ENCODE results near the gene ACHE.
"Not testable (repeated sequence)": the region's sequence is repeated elsewhere in the genome, so short reads cannot be mapped to it uniquely, and the experiment has no call there.

ACHE gene

DNA sequence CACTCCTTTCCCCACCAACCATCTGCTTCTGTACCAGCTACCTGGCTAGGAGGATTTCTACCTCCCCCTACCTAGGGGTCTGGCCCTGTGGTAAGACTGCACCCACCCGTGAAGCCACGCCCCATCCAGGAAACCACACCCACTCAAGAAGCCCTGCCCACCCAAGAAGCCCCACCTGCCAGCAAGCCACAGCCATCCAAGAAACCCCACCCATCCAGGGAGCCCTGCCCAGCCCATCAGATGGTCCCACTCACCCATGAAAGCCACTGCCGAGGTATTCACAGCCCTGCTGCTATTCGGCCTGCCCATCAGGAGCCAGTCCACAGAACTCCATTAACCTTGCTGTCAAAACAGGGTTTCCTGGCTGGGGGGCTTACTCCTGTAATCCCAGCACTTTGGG, 38.0 kb upstream of the ACHE start:
- no peaks in the 10 kb centered on the region for H3K79me1 ChIP-seq (ENCODE audit: low read length)
- DNase-seq = peak; percentile 42

GRCh38 chr7:100929808-100930174, 34.1 kb upstream of the ACHE start:
- H2AK5ac ChIP-seq (ENCODE audit: low read length) = peak overlapping the region; percentile 99
- DNase-seq = no peak
- peak overlapping the region; percentile 31 for H4K8ac ChIP-seq (ENCODE audit: low read depth, low read length)
- peak overlapping the region; percentile 99 for H2BK5ac ChIP-seq (ENCODE audit: low read length)
- H3K27ac ChIP-seq (ENCODE audit: low read depth, low read length) = peak overlapping the region; percentile 98
- H3K27me3 ChIP-seq (ENCODE audit: insufficient read depth, low read length, poor library complexity) = no peaks in the 10 kb centered on the region
- H3K23ac ChIP-seq (ENCODE audit: low read length) = peak overlapping the region; percentile 98
- peak overlapping the region; percentile 71 for H4K5ac ChIP-seq (ENCODE audit: low read length)
- H3K4me2 ChIP-seq (ENCODE audit: low read length) = no peak overlapping the region
- no peaks in the 10 kb centered on the region for H3K79me2 ChIP-seq (ENCODE audit: control insufficient read depth, insufficient read depth, low read length)
- peak overlapping the region; percentile 87 for H3K56ac ChIP-seq (ENCODE audit: low read length)
- H3K4ac ChIP-seq (ENCODE audit: low read depth, low read length) = peak overlapping the region; percentile 93
- H3K4me3 ChIP-seq (ENCODE audit: low read length) = no peak overlapping the region
- H3K36me3 ChIP-seq (ENCODE audit: control insufficient read depth, insufficient read depth, low read length) = no peaks in the 10 kb centered on the region
- peak overlapping the region; percentile 70 for H3K9ac ChIP-seq (ENCODE audit: low read length)
- H3K4me1 ChIP-seq (ENCODE audit: control insufficient read depth, low read depth, low read length) = peaks cover 10% of the 10 kb centered on the region
- H3K79me1 ChIP-seq (ENCODE audit: low read length) = no peaks in the 10 kb centered on the region
- H2BK15ac ChIP-seq (replicated peaks; ENCODE audit: low read depth) = no peak overlapping the region
- peak overlapping the region; percentile 76 for H2BK120ac ChIP-seq (ENCODE audit: low read depth, low read length)
- H3K18ac ChIP-seq (ENCODE audit: low read length) = peak overlapping the region; percentile 84
- WGBS (ENCODE audit: extremely low coverage, insufficient coverage, low lambda C conversion rate) = no CpG with 5 or more reads among the region's 1 CpG

More for the DNA sequence above, 38.0 kb upstream of the ACHE start:
- Histone ChIP-seq H3K4me3 (ENCODE audit: low read length) (no peak overlapping the region), H2BK5ac (ENCODE audit: low read length) (no peak overlapping the region), H3K23ac (ENCODE audit: low read length) (no peak overlapping the region), H4K5ac (ENCODE audit: low read length) (no peak overlapping the region), H2BK120ac (ENCODE audit: low read depth, low read length) (no peak overlapping the region), H2AK5ac (ENCODE audit: low read length) (no peak overlapping the region), H3K56ac (ENCODE audit: low read length) (no peak overlapping the region), H3K4me2 (ENCODE audit: low read length) (no peak overlapping the region), H4K8ac (ENCODE audit: low read depth, low read length) (no peak overlapping the region), H3K4ac (ENCODE audit: low read depth, low read length) (no peak overlapping the region), H3K18ac (ENCODE audit: low read length) (no peak overlapping the region), H2BK15ac (replicated peaks; ENCODE audit: low read depth) (no peak overlapping the region), H3K36me3 (ENCODE audit: control insufficient read depth, insufficient read depth, low read length) (no peaks in the 10 kb centered on the region), H3K9ac (ENCODE audit: low read length) (no peak overlapping the region), H3K79me2 (ENCODE audit: control insufficient read depth, insufficient read depth, low read length) (no peaks in the 10 kb centered on the region), H3K4me1 (ENCODE audit: control insufficient read depth, low read depth, low read length) (peaks cover 8% of the 10 kb centered on the region), H3K27me3 (ENCODE audit: insufficient read depth, low read length, poor library complexity) (no peaks in the 10 kb centered on the region), H3K27ac (ENCODE audit: low read depth, low read length) (no peak overlapping the region)
- WGBS (ENCODE audit: extremely low coverage, insufficient coverage, low lambda C conversion rate) = no CpG with 5 or more reads among the region's 4 CpGs

- not testable (repeated sequence) for H3K4ac ChIP-seq (ENCODE audit: low read depth, low read length)
- no CpG with 5 or more reads among the region's 4 CpGs for WGBS (ENCODE audit: extremely low coverage, insufficient coverage, low lambda C conversion rate)
These were observed 27.9 kb upstream of the ACHE start for GRCh38 chr7:100923616-100924015.

DNA sequence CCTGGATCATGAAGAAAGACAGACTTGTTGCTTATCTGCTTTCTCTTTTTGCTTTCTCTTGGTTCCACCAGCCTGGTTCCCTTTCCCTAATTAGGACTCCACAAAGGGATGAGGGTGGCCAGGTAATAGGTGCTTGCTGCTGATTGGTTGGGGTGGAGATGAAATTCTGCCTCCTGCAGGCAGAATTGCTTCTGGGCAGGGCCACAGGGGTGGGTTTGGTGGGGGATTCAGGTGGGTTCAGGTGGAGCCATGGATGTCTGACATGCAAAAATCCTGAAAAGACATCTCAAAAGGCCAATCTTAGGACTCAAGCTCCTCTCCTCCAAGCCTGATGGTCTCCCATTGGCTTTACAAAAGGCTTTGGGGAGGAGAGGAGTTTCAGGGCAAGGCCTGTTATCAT, 25.4 kb upstream of the ACHE start:
- Histone ChIP-seq H3K56ac (ENCODE audit: low read length) (no peak overlapping the region), H3K79me1 (ENCODE audit: low read length) (no peaks in the 10 kb centered on the region), H3K4me3 (ENCODE audit: low read length) (no peak overlapping the region), H3K27me3 (ENCODE audit: insufficient read depth, low read length, poor library complexity) (no peaks in the 10 kb centered on the region), H3K4me2 (ENCODE audit: low read length) (no peak overlapping the region), H2BK15ac (replicated peaks; ENCODE audit: low read depth) (no peak overlapping the region), H2BK120ac (ENCODE audit: low read depth, low read length) (no peak overlapping the region), H4K8ac (ENCODE audit: low read depth, low read length) (no peak overlapping the region), H3K36me3 (ENCODE audit: control insufficient read depth, insufficient read depth, low read length) (no peaks in the 10 kb centered on the region), H3K4me1 (ENCODE audit: control insufficient read depth, low read depth, low read length) (no peaks in the 10 kb centered on the region), H3K27ac (ENCODE audit: low read depth, low read length) (no peak overlapping the region), H3K79me2 (ENCODE audit: control insufficient read depth, insufficient read depth, low read length) (no peaks in the 10 kb centered on the region), H3K9ac (ENCODE audit: low read length) (no peak overlapping the region), H3K23ac (ENCODE audit: low read length) (no peak overlapping the region), H2BK5ac (ENCODE audit: low read length) (no peak overlapping the region), H3K18ac (ENCODE audit: low read length) (peak overlapping the region; percentile 56), H3K4ac (ENCODE audit: low read depth, low read length) (no peak overlapping the region), H2AK5ac (ENCODE audit: low read length) (peak overlapping the region; percentile 57), H4K5ac (ENCODE audit: low read length) (no peak overlapping the region)
- DNase-seq = no peak

More at GRCh38 chr7:100923616-100924015, 27.9 kb upstream of the ACHE start:
- H3K9ac ChIP-seq (ENCODE audit: low read length); H3K18ac ChIP-seq (ENCODE audit: low read length); H3K79me2 ChIP-seq (ENCODE audit: control insufficient read depth, insufficient read depth, low read length); H3K36me3 ChIP-seq (ENCODE audit: control insufficient read depth, insufficient read depth, low read length); H3K4me1 ChIP-seq (ENCODE audit: control insufficient read depth, low read depth, low read length); H2AK5ac ChIP-seq (ENCODE audit: low read length); H3K4me2 ChIP-seq (ENCODE audit: low read length); H3K23ac ChIP-seq (ENCODE audit: low read length); H4K5ac ChIP-seq (ENCODE audit: low read length); H4K8ac ChIP-seq (ENCODE audit: low read depth, low read length); H2BK120ac ChIP-seq (ENCODE audit: low read depth, low read length); H2BK5ac ChIP-seq (ENCODE audit: low read length); H3K79me1 ChIP-seq (ENCODE audit: low read length); H3K27me3 ChIP-seq (ENCODE audit: insufficient read depth, low read length, poor library complexity); H2BK15ac ChIP-seq (replicated peaks; ENCODE audit: low read depth); H3K4me3 ChIP-seq (ENCODE audit: low read length): not testable (repeated sequence)
- H3K56ac ChIP-seq (ENCODE audit: low read length) = peak overlapping the region; percentile 37
- peak; percentile 58 for DNase-seq
- peak overlapping the region; percentile 23 for H3K27ac ChIP-seq (ENCODE audit: low read depth, low read length)

DNA sequence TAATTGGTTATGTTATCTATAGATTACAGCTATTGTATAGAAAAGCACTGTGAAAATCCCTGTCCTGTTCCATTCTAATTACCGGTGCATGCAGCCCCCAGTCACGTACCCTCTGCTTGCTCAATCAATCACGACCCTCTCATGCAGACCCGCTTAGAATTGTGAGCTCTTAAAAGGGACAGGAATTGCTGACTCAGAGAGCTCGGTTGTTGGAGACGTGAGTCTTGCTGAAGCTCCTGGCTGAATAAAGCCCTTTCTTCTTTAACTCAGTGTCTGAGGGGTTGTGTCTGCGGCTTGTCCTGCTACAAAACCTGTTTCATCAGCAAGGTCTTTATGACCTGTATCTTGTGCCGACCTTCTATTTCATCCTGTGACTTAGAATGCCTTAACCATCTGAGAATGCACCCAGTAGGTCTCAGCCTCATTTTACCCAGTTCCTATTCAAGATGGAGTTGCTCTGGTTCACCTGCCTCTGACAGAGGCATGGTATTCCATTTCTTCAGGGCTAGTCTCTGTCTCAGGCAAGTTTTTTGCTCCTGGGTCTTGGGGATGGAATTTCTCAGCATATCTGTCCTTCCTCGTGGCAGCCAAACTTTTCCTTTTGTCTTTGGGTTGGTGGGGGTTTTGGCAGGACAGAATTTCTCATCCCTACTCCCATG, 24.2 kb upstream of the ACHE start:
- H3K4me1 ChIP-seq (ENCODE audit: control insufficient read depth, low read depth, low read length); H3K36me3 ChIP-seq (ENCODE audit: control insufficient read depth, insufficient read depth, low read length); H3K4me2 ChIP-seq (ENCODE audit: low read length); H4K5ac ChIP-seq (ENCODE audit: low read length); H3K27me3 ChIP-seq (ENCODE audit: insufficient read depth, low read length, poor library complexity); H2BK120ac ChIP-seq (ENCODE audit: low read depth, low read length); H4K8ac ChIP-seq (ENCODE audit: low read depth, low read length); H3K4me3 ChIP-seq (ENCODE audit: low read length); H3K23ac ChIP-seq (ENCODE audit: low read length); H3K9ac ChIP-seq (ENCODE audit: low read length); H3K27ac ChIP-seq (ENCODE audit: low read depth, low read length); H3K79me1 ChIP-seq (ENCODE audit: low read length); H3K79me2 ChIP-seq (ENCODE audit: control insufficient read depth, insufficient read depth, low read length); DNase-seq: not testable (repeated sequence)
- H3K4ac ChIP-seq (ENCODE audit: low read depth, low read length) = peak overlapping the region; percentile 83
- no CpG with 5 or more reads among the region's 9 CpGs for WGBS (ENCODE audit: extremely low coverage, insufficient coverage, low lambda C conversion rate)
- H2BK5ac ChIP-seq (ENCODE audit: low read length) = peak overlapping the region; percentile 7
- peak overlapping the region; percentile 38 for H2BK15ac ChIP-seq (replicated peaks; ENCODE audit: low read depth)
- H3K56ac ChIP-seq (ENCODE audit: low read length) = peak overlapping the region; percentile 1
- H3K18ac ChIP-seq (ENCODE audit: low read length) = peak overlapping the region; percentile 54
- H2AK5ac ChIP-seq (ENCODE audit: low read length) = peak overlapping the region; percentile 24

- peak overlapping the region; percentile 24 for H3K4ac ChIP-seq (ENCODE audit: low read depth, low read length)
- H3K79me2 ChIP-seq (ENCODE audit: control insufficient read depth, insufficient read depth, low read length); H3K36me3 ChIP-seq (ENCODE audit: control insufficient read depth, insufficient read depth, low read length); H3K18ac ChIP-seq (ENCODE audit: low read length); H3K79me1 ChIP-seq (ENCODE audit: low read length); H2BK120ac ChIP-seq (ENCODE audit: low read depth, low read length); DNase-seq; H3K4me3 ChIP-seq (ENCODE audit: low read length); H2AK5ac ChIP-seq (ENCODE audit: low read length); H3K27ac ChIP-seq (ENCODE audit: low read depth, low read length); H3K56ac ChIP-seq (ENCODE audit: low read length); H2BK5ac ChIP-seq (ENCODE audit: low read length); H4K8ac ChIP-seq (ENCODE audit: low read depth, low read length); H2BK15ac ChIP-seq (replicated peaks; ENCODE audit: low read depth); H3K9ac ChIP-seq (ENCODE audit: low read length); H3K4me1 ChIP-seq (ENCODE audit: control insufficient read depth, low read depth, low read length); H4K5ac ChIP-seq (ENCODE audit: low read length); H3K4me2 ChIP-seq (ENCODE audit: low read length); H3K23ac ChIP-seq (ENCODE audit: low read length); H3K27me3 ChIP-seq (ENCODE audit: insufficient read depth, low read length, poor library complexity): not testable (repeated sequence)
- WGBS (ENCODE audit: extremely low coverage, insufficient coverage, low lambda C conversion rate) = no CpG with 5 or more reads among the region's 5 CpGs
These were observed 23.6 kb upstream of the ACHE start for GRCh38 chr7:100919335-100919734.

All from mesendoderm (in vitro differentiated cells).